H54 (cell line): ENCODE data around the gene ROBO3.

Source experiments
- DNase-seq: peaks from one replicate; pipeline ENCODE4 v3.0.0; 2011; ENCODE audit warnings: low spot score, mixed read lengths; ENCODE audit not compliant: insufficient read length
- FAIRE-seq: peaks from 3 replicates; lab custom pipeline; 2011; peaks lifted over from hg19 to GRCh38; lab: Jason Lieb, UNC
- POLR2A ChIP-seq: IDR thresholded peaks from 2 replicates; pipeline ENCODE4 v1.6.1; 2011; ENCODE audit warnings: low read depth, mild to moderate bottlenecking, low read length

The ROBO3 gene

GRCh38 chr11:124887667-124888013, 22.4 kb downstream of the ROBO3 start:
- no peak for FAIRE-seq
- DNase-seq, result no peak
- no peak for TF ChIP-seq POLR2A

- FAIRE-seq (no peak), DNase-seq (no peak)
- TF ChIP-seq POLR2A, result no peak
Measured at GRCh38 chr11:124889191-124890091, 24.2 kb downstream of the ROBO3 start.

GRCh38 chr11:124890151-124890550, 24.9 kb downstream of the ROBO3 start:
- FAIRE-seq (no peak), DNase-seq (no peak)
- no peak for TF ChIP-seq POLR2A

GRCh38 chr11:124890683-124891372, 25.6 kb downstream of the ROBO3 start:
- DNase-seq (no peak), FAIRE-seq (no peak)
- TF ChIP-seq POLR2A, result no peak

- no peak for TF ChIP-seq POLR2A
- no peak for FAIRE-seq
- DNase-seq, result no peak
Measured at GRCh38 chr11:124891373-124891861, 26.2 kb downstream of the ROBO3 start.

- no peak for TF ChIP-seq POLR2A
- FAIRE-seq, result no peak
- DNase-seq, result no peak
Measured at GRCh38 chr11:124892146-124892545, 26.9 kb downstream of the ROBO3 start.

- DNase-seq (no peak), FAIRE-seq (no peak)
- TF ChIP-seq POLR2A, result no peak
Measured at GRCh38 chr11:124892750-124893454, 27.7 kb downstream of the ROBO3 start.

GRCh38 chr11:124893781-124894401, 28.7 kb downstream of the ROBO3 start:
- FAIRE-seq (no peak), DNase-seq (no peak)
- TF ChIP-seq POLR2A, result no peak

GRCh38 chr11:124894606-124895430, 29.6 kb downstream of the ROBO3 start:
- no peak for TF ChIP-seq POLR2A
- no peak for FAIRE-seq
- no peak for DNase-seq

- DNase-seq (no peak), FAIRE-seq (no peak)
- no peak for TF ChIP-seq POLR2A
Measured at GRCh38 chr11:124895471-124895971, 30.3 kb downstream of the ROBO3 start.

GRCh38 chr11:124896071-124896750, 31.0 kb downstream of the ROBO3 start:
- no peak for DNase-seq
- FAIRE-seq, result no peak
- no peak for TF ChIP-seq POLR2A

- no peak for TF ChIP-seq POLR2A
- DNase-seq (no peak), FAIRE-seq (no peak)
Measured at GRCh38 chr11:124896821-124897391, 31.7 kb downstream of the ROBO3 start.
